Panc1 (cell line): ENCODE data around the gene PDE10A. TPM values are rescaled to one million over a fixed set of nuclear protein-coding genes. Genes with fewer than 3 reads are reported as not detected.
"Not testable (repeated sequence)": the region's sequence is repeated elsewhere in the genome, so short reads cannot be mapped to it uniquely, and the experiment has no call there.

ENCODE experiments used
- ATAC-seq: fragments of 200-7000 bp; cut with Tn5 transposase; 2 replicates; pipeline ENCODE4 v1.9.1; 2020; ENCODE audit warnings: mild to moderate bottlenecking, moderate library complexity
- BruUV-seq: library from RNA; stranded (reverse); fragments of 400-500 nt; replicated peaks from 2 replicates; lab custom pipeline; 2021; lab: Mats Ljungman, UMichigan
- CTCF ChIA-PET: fragments of 300-600 bp; sonication (Branson Sonifier 250); formaldehyde crosslinking; loops from one replicate; lab custom pipeline; 2022; ENCODE audit warnings: antibody characterized with exemption; lab: Charles Lee
- POLR2A ChIA-PET: fragments of 300-600 bp; sonication (Branson Sonifier 250); formaldehyde crosslinking; loops from one replicate; lab custom pipeline; 2022; ENCODE audit warnings: antibody characterized with exemption; lab: Charles Lee
- DNase-seq: peaks from one replicate; pipeline ENCODE4 v3.0.0-alpha.2; 2010; ENCODE audit warnings: low read depth, low spot score
- H3K27ac ChIP-seq: 2 replicates; pipeline ENCODE4 v1.5.1; 2011; ENCODE audit warnings: mild to moderate bottlenecking, low read length, inconsistent platforms
- H3K27me3 ChIP-seq: fragments of 200-500 bp; sonication (Bioruptor generic); 2 replicates; pipeline ENCODE4 v1.6.0; 2014; ENCODE audit warnings: low read length, inconsistent platforms; ENCODE audit not compliant: control insufficient read depth, insufficient read depth
- H3K36me3 ChIP-seq: fragments of 200-500 bp; sonication (Bioruptor generic); 2 replicates; pipeline ENCODE4 v1.5.1; 2014; ENCODE audit warnings: inconsistent platforms, mild to moderate bottlenecking, low read length, moderate library complexity; ENCODE audit not compliant: control insufficient read depth, insufficient read depth
- H3K4me1 ChIP-seq: 2 replicates; pipeline ENCODE4 v1.5.1; 2011; ENCODE audit warnings: inconsistent platforms, mild to moderate bottlenecking, low read length, moderate library complexity; ENCODE audit not compliant: control insufficient read depth, insufficient read depth
- H3K4me3 ChIP-seq, 2 experiments: 2 replicates each; pipeline ENCODE4 v1.5.1; 2011 to 2012; ENCODE audit warnings: low read depth in 2 of 2, low read length in 2 of 2, mild to moderate bottlenecking in 2 of 2, inconsistent platforms in 1 of 2, moderate library complexity in 1 of 2
- H3K9me3 ChIP-seq: fragments of 200-500 bp; sonication (Bioruptor generic); 2 replicates; pipeline ENCODE4 v1.5.1; 2014; ENCODE audit warnings: low read depth, mild to moderate bottlenecking, inconsistent platforms, low read length, moderate library complexity; ENCODE audit not compliant: control insufficient read depth, insufficient read depth
- POLR2AphosphoS5 ChIP-seq: IDR thresholded peaks from 2 replicates; pipeline ENCODE4 v1.6.1; 2012; ENCODE audit warnings: mild to moderate bottlenecking, low read depth, low read length, moderate library complexity
- SIN3A ChIP-seq: IDR thresholded peaks from 2 replicates; pipeline ENCODE4 v1.6.1; 2012; ENCODE audit warnings: low read depth, mild to moderate bottlenecking, low read length, moderate library complexity, borderline replicate concordance; ENCODE audit not compliant: insufficient read depth
- TCF7L2 ChIP-seq: IDR thresholded peaks from 2 replicates; pipeline ENCODE4 v1.6.1; 2011; ENCODE audit warnings: mild to moderate bottlenecking, low read depth, low read length, inconsistent platforms
- in situ Hi-C: cut with HindIII; loops from 2 replicates; pipeline ENCODE4 v1.10.0; 2016; ENCODE audit warnings: low sequenced_read_pairs, low pct_unique_long_range_greater_than_20kb
- intact Hi-C: fragments of 100-400 bp; cut with micrococcal nuclease; formaldehyde crosslinking; loops from one replicate; pipeline ENCODE4 v1.10.0; 2022; ENCODE audit not compliant: unreplicated experiment
- total RNA-seq: library from RNA; stranded (reverse); gene quantifications from one replicate; pipeline ENCODE4 v1.2.1, GENCODE V29; 2021; ENCODE audit not compliant: unreplicated experiment
- TF ChIP-seq, protein P1 (sequence below), 2 experiments: IDR thresholded peaks; 2 replicates each; pipeline ENCODE4 v1.6.1; 2011 to 2012; ENCODE audit warnings: low read depth in 2 of 2, control low read depth in 1 of 2, low read length in 1 of 2, mild to moderate bottlenecking in 1 of 2, moderate library complexity in 1 of 2; ENCODE audit not compliant: insufficient read depth in 1 of 2
- TF ChIP-seq, protein P2 (sequence below): fragments of 450-650 bp; IDR thresholded peaks from 2 replicates; pipeline ENCODE4 v1.5.1; 2017; ENCODE audit warnings: mild to moderate bottlenecking

The PDE10A gene
- total RNA-seq, 1 experiment from 2014 or later: 27.8 TPM

DNA sequence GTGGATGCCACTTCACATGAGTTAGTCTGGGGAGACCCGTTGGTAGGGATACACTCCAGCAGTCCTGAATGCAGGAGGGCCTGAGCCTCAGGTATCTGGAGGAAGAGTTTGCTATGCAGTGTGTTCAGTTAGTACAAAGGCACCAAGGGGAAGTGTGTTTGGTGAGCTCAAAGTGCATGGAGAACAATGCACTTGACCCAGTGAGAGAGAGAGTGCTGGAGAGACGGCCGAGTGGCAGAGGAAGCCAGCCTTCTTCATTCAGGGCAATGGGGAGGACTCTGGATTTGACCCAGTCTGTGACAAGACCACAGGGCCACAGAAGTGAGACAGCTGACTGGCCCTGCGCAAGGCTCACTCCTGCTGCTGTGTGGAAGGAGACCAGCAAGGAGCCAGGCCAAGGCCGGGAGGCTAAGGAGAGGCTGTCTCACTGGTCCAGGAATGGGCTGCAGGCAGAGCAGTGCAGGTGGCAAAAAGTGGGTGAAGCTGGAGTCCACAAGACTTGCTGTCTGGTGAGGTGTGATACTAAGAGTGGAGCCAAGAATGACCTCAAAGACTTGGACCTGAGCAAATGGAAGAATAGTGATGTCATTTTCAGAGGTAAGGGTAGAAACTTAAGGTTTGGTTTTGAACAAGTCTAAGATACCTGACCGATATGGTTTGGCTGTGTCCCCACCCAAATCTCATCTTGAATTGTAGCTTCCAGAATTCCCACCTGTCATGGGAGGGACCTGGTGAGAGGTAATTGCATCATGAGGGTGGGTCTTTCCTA is 38.0 kb downstream of the PDE10A start:
- ATAC-seq (no peak), DNase-seq (no peak)
- Histone ChIP-seq H3K4me1 (peaks cover 16% of the 10 kb centered on the region), H3K27ac (no peak overlapping the region), H3K36me3 (no peaks in the 10 kb centered on the region), H3K4me3 (no peak overlapping the region), H3K27me3 (no peaks in the 10 kb centered on the region), H3K9me3 (no peaks in the 10 kb centered on the region)
- TF ChIP-seq, protein P1, sequence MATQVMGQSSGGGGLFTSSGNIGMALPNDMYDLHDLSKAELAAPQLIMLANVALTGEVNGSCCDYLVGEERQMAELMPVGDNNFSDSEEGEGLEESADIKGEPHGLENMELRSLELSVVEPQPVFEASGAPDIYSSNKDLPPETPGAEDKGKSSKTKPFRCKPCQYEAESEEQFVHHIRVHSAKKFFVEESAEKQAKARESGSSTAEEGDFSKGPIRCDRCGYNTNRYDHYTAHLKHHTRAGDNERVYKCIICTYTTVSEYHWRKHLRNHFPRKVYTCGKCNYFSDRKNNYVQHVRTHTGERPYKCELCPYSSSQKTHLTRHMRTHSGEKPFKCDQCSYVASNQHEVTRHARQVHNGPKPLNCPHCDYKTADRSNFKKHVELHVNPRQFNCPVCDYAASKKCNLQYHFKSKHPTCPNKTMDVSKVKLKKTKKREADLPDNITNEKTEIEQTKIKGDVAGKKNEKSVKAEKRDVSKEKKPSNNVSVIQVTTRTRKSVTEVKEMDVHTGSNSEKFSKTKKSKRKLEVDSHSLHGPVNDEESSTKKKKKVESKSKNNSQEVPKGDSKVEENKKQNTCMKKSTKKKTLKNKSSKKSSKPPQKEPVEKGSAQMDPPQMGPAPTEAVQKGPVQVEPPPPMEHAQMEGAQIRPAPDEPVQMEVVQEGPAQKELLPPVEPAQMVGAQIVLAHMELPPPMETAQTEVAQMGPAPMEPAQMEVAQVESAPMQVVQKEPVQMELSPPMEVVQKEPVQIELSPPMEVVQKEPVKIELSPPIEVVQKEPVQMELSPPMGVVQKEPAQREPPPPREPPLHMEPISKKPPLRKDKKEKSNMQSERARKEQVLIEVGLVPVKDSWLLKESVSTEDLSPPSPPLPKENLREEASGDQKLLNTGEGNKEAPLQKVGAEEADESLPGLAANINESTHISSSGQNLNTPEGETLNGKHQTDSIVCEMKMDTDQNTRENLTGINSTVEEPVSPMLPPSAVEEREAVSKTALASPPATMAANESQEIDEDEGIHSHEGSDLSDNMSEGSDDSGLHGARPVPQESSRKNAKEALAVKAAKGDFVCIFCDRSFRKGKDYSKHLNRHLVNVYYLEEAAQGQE (IDR thresholded peaks at IDR 0.05; ENCODE audit: insufficient read depth in 1 of 2, low read depth in 2 of 2, low read length in 1 of 2): no peak
- TF ChIP-seq POLR2AphosphoS5 (no peak), SIN3A (no peak), TCF7L2 (no peak)
- TF ChIP-seq, protein P2, sequence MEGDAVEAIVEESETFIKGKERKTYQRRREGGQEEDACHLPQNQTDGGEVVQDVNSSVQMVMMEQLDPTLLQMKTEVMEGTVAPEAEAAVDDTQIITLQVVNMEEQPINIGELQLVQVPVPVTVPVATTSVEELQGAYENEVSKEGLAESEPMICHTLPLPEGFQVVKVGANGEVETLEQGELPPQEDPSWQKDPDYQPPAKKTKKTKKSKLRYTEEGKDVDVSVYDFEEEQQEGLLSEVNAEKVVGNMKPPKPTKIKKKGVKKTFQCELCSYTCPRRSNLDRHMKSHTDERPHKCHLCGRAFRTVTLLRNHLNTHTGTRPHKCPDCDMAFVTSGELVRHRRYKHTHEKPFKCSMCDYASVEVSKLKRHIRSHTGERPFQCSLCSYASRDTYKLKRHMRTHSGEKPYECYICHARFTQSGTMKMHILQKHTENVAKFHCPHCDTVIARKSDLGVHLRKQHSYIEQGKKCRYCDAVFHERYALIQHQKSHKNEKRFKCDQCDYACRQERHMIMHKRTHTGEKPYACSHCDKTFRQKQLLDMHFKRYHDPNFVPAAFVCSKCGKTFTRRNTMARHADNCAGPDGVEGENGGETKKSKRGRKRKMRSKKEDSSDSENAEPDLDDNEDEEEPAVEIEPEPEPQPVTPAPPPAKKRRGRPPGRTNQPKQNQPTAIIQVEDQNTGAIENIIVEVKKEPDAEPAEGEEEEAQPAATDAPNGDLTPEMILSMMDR: no peak
- POLR2A ChIA-PET: no interaction called here
- in situ Hi-C loops (no loop called here), intact Hi-C loops (no loop called here)
- BruUV-seq: no TSS peak
- CTCF ChIA-PET: interaction anchor here (1.1 kb wide), 1 partner anchor 185 kb away, joined by 3 read pairs; no protein-coding TSS in a partner anchor

DNA sequence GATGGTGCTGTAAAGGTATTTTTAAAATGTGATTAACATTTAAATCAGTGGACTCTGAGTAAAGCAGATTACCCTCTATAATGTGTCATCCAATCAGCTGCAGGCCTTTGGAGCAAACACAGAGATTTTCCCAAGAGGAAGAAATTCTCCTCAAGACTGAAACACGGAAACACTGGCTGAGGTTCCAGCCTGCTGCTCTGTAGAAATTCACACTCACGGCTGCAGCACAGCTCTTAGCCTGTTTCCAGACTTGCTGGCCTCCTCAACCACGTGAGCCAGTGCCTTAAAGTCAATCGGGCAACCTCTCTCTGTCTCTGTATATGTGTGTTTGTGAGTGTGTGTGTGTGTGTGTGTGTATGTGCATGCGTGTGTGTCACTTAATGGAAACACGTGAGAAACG is 41.1 kb downstream of the PDE10A start:
- Histone ChIP-seq H3K4me1 (peaks cover 17% of the 10 kb centered on the region), H3K27ac (no peak overlapping the region), H3K4me3 (no peak overlapping the region), H3K36me3 (no peaks in the 10 kb centered on the region), H3K9me3 (no peaks in the 10 kb centered on the region), H3K27me3 (no peaks in the 10 kb centered on the region)
- CTCF ChIA-PET: no interaction called here
- POLR2A ChIA-PET: no interaction called here
- in situ Hi-C loops: no loop called here
- TF ChIP-seq, protein P1 (IDR thresholded peaks at IDR 0.05; ENCODE audit: insufficient read depth in 1 of 2, low read depth in 2 of 2, low read length in 1 of 2): no peak
- TF ChIP-seq, protein P2: no peak
- TF ChIP-seq SIN3A (no peak), POLR2AphosphoS5 (no peak), TCF7L2 (no peak)
- ATAC-seq (no peak), DNase-seq (no peak)
- intact Hi-C loops: no loop called here
- no TSS peak for BruUV-seq

DNA sequence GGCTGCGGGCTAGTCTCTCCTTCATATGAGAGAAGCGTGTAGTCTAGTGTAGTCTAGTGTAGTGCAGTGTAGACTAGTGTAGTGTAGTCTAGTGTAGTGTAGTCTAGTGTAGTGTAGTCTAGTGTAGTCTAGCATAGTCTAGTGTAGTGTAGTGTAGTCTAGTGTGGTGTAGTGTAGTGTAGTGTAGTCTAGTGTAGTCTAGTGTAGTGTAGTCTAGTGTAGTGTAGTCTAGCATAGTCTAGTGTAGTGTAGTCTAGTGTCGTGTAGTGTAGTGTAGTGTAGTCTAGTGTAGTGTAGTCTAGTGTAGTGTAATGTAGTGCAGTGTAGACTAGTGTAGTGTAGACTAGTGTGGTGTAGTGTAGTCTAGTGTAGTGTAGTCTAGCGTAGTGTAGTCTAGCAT is 44.1 kb downstream of the PDE10A start:
- H3K27me3 ChIP-seq, DNase-seq, H3K36me3 ChIP-seq, ATAC-seq, CTCF ChIA-PET, POLR2A ChIA-PET, intact Hi-C loops, H3K9me3 ChIP-seq, in situ Hi-C loops, BruUV-seq, H3K4me3 ChIP-seq: not testable (repeated sequence)
- Histone ChIP-seq H3K4me1 (peaks cover 28% of the 10 kb centered on the region), H3K27ac (peak overlapping the region; percentile 71; the same call in 1 of the 2 replicates)
